HepG2 (cell line): Measurements from ENCODE around the gene KRT14. TPM values are rescaled to one million over a fixed set of nuclear protein-coding genes. Genes with fewer than 3 reads are reported as not detected.

Experiments
- ATAC-seq: fragments of 200-7000 bp; cut with Tn5 transposase; 3 replicates; pipeline ENCODE4 v1.9.1; 2020; ENCODE audit warnings: mild to moderate bottlenecking, moderate library complexity
- BruUV-seq: library from RNA; stranded (reverse); fragments of 400-500 nt; replicated peaks from 2 replicates; lab custom pipeline; 2021; lab: Mats Ljungman, UMichigan
- CTCF ChIA-PET: fragments of 300-600 bp; formaldehyde crosslinking; extraction: SDS; loops from one replicate; lab custom pipeline; 2021; ENCODE audit warnings: low total read pairs, inconsistent platforms, low intra/inter-chr PET ratio; lab: Yijun Ruan, JAX
- POLR2A ChIA-PET: fragments of 350-600 bp; sonication (Branson Sonifier 250); formaldehyde crosslinking; loops from one replicate; lab custom pipeline; 2020; ENCODE audit warnings: antibody characterized with exemption, inconsistent platforms; lab: Yijun Ruan, JAX
- DNase-seq: peaks from one replicate; pipeline ENCODE4 v3.0.0-alpha.2; 2015; ENCODE audit warnings: low spot score
- FAIRE-seq: peaks from 3 replicates; lab custom pipeline; 2011; peaks lifted over from hg19 to GRCh38; lab: Jason Lieb, UNC
- H2AFZ ChIP-seq: one replicate; pipeline ENCODE4 v1.6.1; 2011; ENCODE audit warnings: low read length, inconsistent platforms
- H3K27ac ChIP-seq: fragments of 300-600 bp; 3 replicates; pipeline ENCODE4 v1.8.0; 2011; ENCODE audit warnings: mixed run types, mild to moderate bottlenecking, mixed read lengths, low read length, inconsistent platforms; ENCODE audit not compliant: insufficient read depth; ENCODE audit errors: extremely low read length
- H3K27me3 ChIP-seq, 2 experiments: fragments of 200-600 bp in 1 of 2; 2 replicates in 1 of 2; 3 replicates in 1 of 2; pipeline versions ENCODE4 v1.6.0 to v1.8.0; 2011; ENCODE audit warnings: low read length in 2 of 2, mild to moderate bottlenecking in 2 of 2, moderate library complexity in 2 of 2, inconsistent platforms in 1 of 2; ENCODE audit not compliant: insufficient read depth in 2 of 2, control insufficient read depth in 1 of 2
- H3K36me3 ChIP-seq, 2 experiments: fragments of 200-600 bp in 1 of 2; replicated peaks in 1 of 2; 2 replicates in 1 of 2; 3 replicates in 1 of 2; pipeline versions ENCODE4 v1.5.1 to v1.8.0; 2011; ENCODE audit warnings: low read length in 2 of 2, inconsistent platforms in 1 of 2; ENCODE audit not compliant: insufficient read depth in 2 of 2, control insufficient read depth in 1 of 2
- H3K4me1 ChIP-seq: 2 replicates; pipeline ENCODE4 v1.5.1; 2012; ENCODE audit warnings: low read length, inconsistent platforms; ENCODE audit not compliant: insufficient read depth
- H3K4me2 ChIP-seq: 2 replicates; pipeline ENCODE4 v1.6.0; 2011; ENCODE audit warnings: low read depth, low read length, inconsistent platforms
- H3K4me3 ChIP-seq, 3 experiments: fragments of 200-600 bp in 1 of 3; sonication (generic), shearing (Covaris generic) in 1 of 3; replicated peaks in 1 of 3; 2 replicates each; pipeline ENCODE4 v1.5.1; 2011 to 2016; ENCODE audit warnings: low read length in 3 of 3, inconsistent platforms in 2 of 3, low read depth in 2 of 3, mild to moderate bottlenecking in 2 of 3, control low read depth in 1 of 3, mixed read lengths in 1 of 3; ENCODE audit not compliant: insufficient read depth in 1 of 3
- H3K79me2 ChIP-seq: one replicate; pipeline ENCODE4 v1.6.1; 2011; ENCODE audit warnings: low read length, inconsistent platforms; ENCODE audit not compliant: insufficient read depth
- H3K9ac ChIP-seq: 2 replicates; pipeline ENCODE4 v1.6.0; 2011; ENCODE audit warnings: mild to moderate bottlenecking, low read depth, low read length, inconsistent platforms; ENCODE audit not compliant: insufficient read depth
- H3K9me3 ChIP-seq: 2 replicates; pipeline ENCODE4 v1.5.1; 2012; ENCODE audit warnings: mild to moderate bottlenecking, low read length
- H4K20me1 ChIP-seq: 2 replicates; pipeline ENCODE4 v1.6.0; 2011; ENCODE audit warnings: inconsistent platforms, mild to moderate bottlenecking, low read length, moderate library complexity; ENCODE audit not compliant: insufficient read depth
- BORCS8-MEF2B ChIP-seq: sonication (generic); formaldehyde crosslinking; IDR thresholded peaks from 2 replicates; pipeline ENCODE4 v1.8.0; 2022; ENCODE audit warnings: mild to moderate bottlenecking, missing genetic modification reagents
- DMTF1 ChIP-seq: sonication (generic); formaldehyde crosslinking; IDR thresholded peaks from 2 replicates; pipeline ENCODE4 v1.4.0; 2020; ENCODE audit warnings: mild to moderate bottlenecking, missing genetic modification reagents
- FLYWCH1 ChIP-seq: sonication (generic); formaldehyde crosslinking; IDR thresholded peaks from 2 replicates; pipeline ENCODE4 v1.8.1; 2023; ENCODE audit warnings: mild to moderate bottlenecking, missing genetic modification reagents
- HOXD1 ChIP-seq: sonication (generic); formaldehyde crosslinking; IDR thresholded peaks from 2 replicates; pipeline ENCODE4 v1.5.0; 2020; ENCODE audit warnings: missing genetic modification reagents
- PHF5A ChIP-seq: IDR thresholded peaks from one replicate; pipeline ENCODE4 v1.6.1; 2018; ENCODE audit warnings: low read depth, missing genetic modification reagents; ENCODE audit not compliant: unreplicated experiment
- RBM22 ChIP-seq: fragments of 200-400 bp; formaldehyde crosslinking; optimal IDR thresholded peaks from 2 replicates; pipeline ENCODE3; 2017; ENCODE audit warnings: mild to moderate bottlenecking, low read length, moderate library complexity
- REST ChIP-seq, 2 experiments: IDR thresholded peaks; 2 replicates each; pipeline ENCODE4 v1.6.1; 2011 to 2012; ENCODE audit warnings: low read length in 2 of 2, borderline replicate concordance in 1 of 2, low read depth in 1 of 2, mild to moderate bottlenecking in 1 of 2, moderate library complexity in 1 of 2
- RXRA ChIP-seq: sonication (generic); formaldehyde crosslinking; IDR thresholded peaks from 2 replicates; pipeline ENCODE4 v1.5.1; 2020; ENCODE audit warnings: missing genetic modification reagents
- SATB2 ChIP-seq: sonication (generic); formaldehyde crosslinking; IDR thresholded peaks from 2 replicates; pipeline ENCODE4 v1.5.0; 2020; ENCODE audit warnings: missing genetic modification reagents
- SIX4 ChIP-seq: sonication (generic); formaldehyde crosslinking; IDR thresholded peaks from 2 replicates; pipeline ENCODE4 v1.4.0; 2020; ENCODE audit warnings: missing genetic modification reagents
- ZNF282 ChIP-seq: fragments of 450-650 bp; IDR thresholded peaks from 2 replicates; pipeline ENCODE4 v1.6.1; 2018; ENCODE audit not compliant: partially characterized antibody
- ZNF292 ChIP-seq: sonication (generic); formaldehyde crosslinking; IDR thresholded peaks from 2 replicates; pipeline ENCODE4 v1.8.1; 2022; ENCODE audit warnings: mild to moderate bottlenecking, low read depth, missing genetic modification reagents, borderline replicate concordance
- ZNF75D ChIP-seq: sonication (generic); formaldehyde crosslinking; IDR thresholded peaks from 2 replicates; pipeline ENCODE4 v1.8.1; 2023; ENCODE audit warnings: missing genetic modification reagents, mild to moderate bottlenecking, borderline replicate concordance
- ZNF782 ChIP-seq: sonication (generic); formaldehyde crosslinking; IDR thresholded peaks from 2 replicates; pipeline ENCODE4 v1.4.0; 2020; ENCODE audit warnings: missing genetic modification reagents, mild to moderate bottlenecking, borderline replicate concordance
- WGBS: methylation state at CpG from one replicate; pipeline ENCODE4 v1.1.6; 2017; ENCODE audit warnings: low lambda C conversion rate; 5-methylcytosine and 5-hydroxymethylcytosine counted together
- in situ Hi-C: cut with HindIII; loops from 2 replicates; pipeline ENCODE4 v1.10.0; 2017; ENCODE audit warnings: low pct_unique_long_range_greater_than_20kb; ENCODE audit not compliant: extremely low pct_ligation_motif_present
- intact Hi-C: fragments of 100-400 bp; cut with micrococcal nuclease; formaldehyde crosslinking; loops from one replicate; pipeline ENCODE4 v1.10.0; 2022; ENCODE audit not compliant: unreplicated experiment
- polyA plus RNA-seq, 8 experiments: library from polyadenylated mRNA; depleted of rRNA in 3 of 8; stranded (reverse) in 7 of 8; unstranded in 1 of 8; fragments of >200 nt; fragmentation: Illumina TruSeq in 4 of 8; extraction: Trizol in 4 of 8; gene quantifications; 2 replicates each; pipeline versions ENCODE4 v1.2.1 to v1.2.3, GENCODE V29; 2011 to 2016; ENCODE audit warnings: low read depth in 4 of 8, missing spikeins in 1 of 8, mixed read lengths in 1 of 8; ENCODE audit not compliant: insufficient read depth in 1 of 8
- total RNA-seq, 5 experiments: library from RNA; depleted of rRNA; stranded (reverse); fragments of >200 nt; fragmentation: Illumina TruSeq; extraction: Trizol; gene quantifications; 2 replicates each; pipeline ENCODE4 v1.2.3, GENCODE V29; 2016; ENCODE audit warnings: low read depth in 1 of 5
- TF ChIP-seq, protein P1 (sequence below): sonication (generic); formaldehyde crosslinking; IDR thresholded peaks from 2 replicates; pipeline ENCODE4 v1.5.0; 2020; ENCODE audit warnings: missing genetic modification reagents, mild to moderate bottlenecking, borderline replicate concordance

The KRT14 gene
- total and polyA plus RNA-seq, 2 of the 13 experiments (the other 11 are each of a cell fraction or from before 2014, with no cell fraction given) = 0.09 TPM; not detected in 1

- Histone ChIP-seq H2AFZ (no peak overlapping the region), H3K4me3 (no peak overlapping the region), H4K20me1 (no peaks in the 10 kb centered on the region), H3K4me2 (no peak overlapping the region), H3K27ac (no peak overlapping the region), H3K27me3 (peaks cover 4 to 34% of the 10 kb centered on the region in 2 experiments; a peak in 4 of 5 replicates), H3K9ac (no peak overlapping the region), H3K9me3 (no peaks in the 10 kb centered on the region), H3K79me2 (no peaks in the 10 kb centered on the region), H3K36me3 (no peaks in the 10 kb centered on the region), H3K4me1 (no peaks in the 10 kb centered on the region)
- ChIA-PET CTCF (no interaction called here), POLR2A (no interaction called here)
- intact Hi-C loops = no loop called here
- no TSS peak for BruUV-seq
- ATAC-seq (no peak), FAIRE-seq (no peak), DNase-seq (no peak)
- WGBS = 21% methylated on average over 9 of the region's 9 CpGs
- no peak for TF ChIP-seq REST (IDR thresholded peaks at IDR 0.05; ENCODE audit: borderline replicate concordance in 1 of 2, low read depth in 1 of 2, low read length in 2 of 2)
- no peak for TF ChIP-seq ZNF782
- TF ChIP-seq HOXD1 = no peak
- TF ChIP-seq ZNF75D (CRISPR knock-in tag) = no peak
- no peak for TF ChIP-seq SIX4 (CRISPR knock-in tag)
- no peak for TF ChIP-seq SATB2 (CRISPR knock-in tag)
- no peak for TF ChIP-seq BORCS8-MEF2B (CRISPR knock-in tag)
- no peak for TF ChIP-seq ZNF282
- no peak for TF ChIP-seq FLYWCH1 (CRISPR knock-in tag)
- no peak for TF ChIP-seq PHF5A (CRISPR knock-in tag)
- TF ChIP-seq ZNF292 (CRISPR knock-in tag) = no peak
- no peak for TF ChIP-seq DMTF1 (CRISPR knock-in tag)
- no peak for TF ChIP-seq RXRA (CRISPR knock-in tag)
- TF ChIP-seq, protein P1, sequence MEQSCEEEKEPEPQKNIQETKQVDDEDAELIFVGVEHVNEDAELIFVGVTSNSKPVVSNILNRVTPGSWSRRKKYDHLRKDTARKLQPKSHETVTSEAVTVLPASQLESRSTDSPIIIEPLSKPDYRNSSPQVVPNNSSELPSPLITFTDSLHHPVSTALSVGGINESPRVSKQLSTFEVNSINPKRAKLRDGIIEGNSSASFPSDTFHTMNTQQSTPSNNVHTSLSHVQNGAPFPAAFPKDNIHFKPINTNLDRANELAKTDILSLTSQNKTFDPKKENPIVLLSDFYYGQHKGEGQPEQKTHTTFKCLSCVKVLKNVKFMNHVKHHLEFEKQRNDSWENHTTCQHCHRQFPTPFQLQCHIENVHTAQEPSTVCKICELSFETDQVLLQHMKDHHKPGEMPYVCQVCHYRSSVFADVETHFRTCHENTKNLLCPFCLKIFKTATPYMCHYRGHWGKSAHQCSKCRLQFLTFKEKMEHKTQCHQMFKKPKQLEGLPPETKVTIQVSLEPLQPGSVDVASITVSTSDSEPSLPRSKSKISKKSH = no peak
- TF ChIP-seq RBM22 = no peak
- in situ Hi-C loops = no loop called here
These were observed 29.8 kb downstream of the KRT14 start for GRCh38 chr17:41556931-41557330.
